GM19328 (cell line): ENCODE data around the gene KIF5C.

ENCODE experiments used
- ATAC-seq: cut with Tn5 transposase; IDR thresholded peaks from one replicate; pipeline ENCODE4 v1.9.1; 2021; ENCODE audit warnings: mild to moderate bottlenecking, moderate library complexity; ENCODE audit not compliant: unreplicated experiment

KIF5C gene

GRCh38 chr2:148922776-148923475, 47.9 kb downstream of the KIF5C start:
- ATAC-seq: no peak

- ATAC-seq: no peak
These were observed 49.6 kb downstream of the KIF5C start for GRCh38 chr2:148924514-148925178.

- ATAC-seq: peak; percentile 70
These were observed 51.4 kb downstream of the KIF5C start for GRCh38 chr2:148926291-148926961.

- peak; percentile 65 for ATAC-seq
These were observed 52.0 kb downstream of the KIF5C start for GRCh38 chr2:148926981-148927401.

- no peak for ATAC-seq
These were observed 53.4 kb downstream of the KIF5C start for GRCh38 chr2:148928395-148928794.

GRCh38 chr2:148930046-148930775, 55.2 kb downstream of the KIF5C start:
- ATAC-seq: no peak

- ATAC-seq: no peak
These were observed 57.5 kb downstream of the KIF5C start for GRCh38 chr2:148932536-148932935.

GRCh38 chr2:148933456-148933855, 58.4 kb downstream of the KIF5C start:
- ATAC-seq: no peak

- ATAC-seq: no peak
These were observed 60.8 kb downstream of the KIF5C start for GRCh38 chr2:148935791-148936190.

- ATAC-seq: no peak
These were observed 61.9 kb downstream of the KIF5C start for GRCh38 chr2:148936857-148937450.

GRCh38 chr2:148939271-148939670, 64.2 kb downstream of the KIF5C start:
- no peak for ATAC-seq

GRCh38 chr2:148943097-148943496, 68.1 kb downstream of the KIF5C start:
- ATAC-seq: no peak

- no peak for ATAC-seq
These were observed 69.5 kb downstream of the KIF5C start for GRCh38 chr2:148944536-148944935.

GRCh38 chr2:148947299-148947698, 72.3 kb downstream of the KIF5C start:
- ATAC-seq: no peak

- ATAC-seq: no peak
These were observed 73.8 kb downstream of the KIF5C start for GRCh38 chr2:148948868-148949267.

GRCh38 chr2:148949348-148949747, 74.3 kb downstream of the KIF5C start:
- no peak for ATAC-seq

GRCh38 chr2:148952621-148953020, 77.6 kb downstream of the KIF5C start:
- ATAC-seq: no peak

GRCh38 chr2:148953426-148953825, 78.4 kb downstream of the KIF5C start:
- ATAC-seq: no peak

GRCh38 chr2:148954536-148954935, 79.5 kb downstream of the KIF5C start:
- ATAC-seq: no peak

GRCh38 chr2:148955798-148956197, 80.8 kb downstream of the KIF5C start:
- no peak for ATAC-seq

- no peak for ATAC-seq
These were observed 82.0 kb downstream of the KIF5C start for GRCh38 chr2:148957023-148957422.
